ENCODE measurements around the gene ROBO1.

Gene ROBO1

DNA sequence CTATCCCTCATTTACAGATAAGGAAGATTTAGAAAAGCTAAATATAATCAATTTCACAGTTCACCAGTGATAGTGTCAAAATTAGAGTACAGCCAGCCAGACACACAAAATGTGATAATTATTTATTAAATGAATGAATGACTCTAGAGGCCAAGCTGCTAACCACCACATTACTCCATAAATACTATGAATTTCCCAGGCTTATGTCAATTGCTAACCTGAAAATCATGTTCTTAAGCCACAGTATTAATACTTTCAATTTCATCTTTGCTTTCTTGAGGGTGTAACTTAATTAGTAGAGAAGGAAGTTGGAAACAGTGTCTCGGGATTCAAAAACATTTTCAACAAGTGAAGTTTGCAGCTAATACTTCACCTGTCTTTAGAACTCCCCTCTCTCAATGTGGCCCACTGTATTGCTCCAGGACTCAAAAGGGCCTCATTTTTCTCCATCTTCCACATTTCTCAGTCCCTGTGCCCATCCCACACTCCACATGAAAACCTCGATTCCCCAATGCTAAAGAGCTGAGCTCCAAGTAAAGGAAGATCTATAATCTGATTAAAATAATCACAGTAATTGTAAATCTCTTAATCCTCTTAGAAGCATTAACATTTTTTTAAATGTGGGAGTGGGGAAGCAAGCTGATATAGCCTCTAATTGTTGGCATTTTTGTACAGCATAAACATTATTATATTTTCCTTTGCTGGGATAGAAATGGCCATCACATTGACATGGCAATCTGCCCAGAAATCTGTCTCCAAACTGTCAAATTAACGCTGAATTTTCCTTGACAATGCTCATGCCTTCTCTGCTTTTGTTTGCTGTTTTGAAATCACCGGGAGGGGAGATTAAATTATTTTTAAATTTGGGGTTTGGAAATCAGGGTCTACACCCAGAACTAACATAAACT is 765.1 kb downstream of the ROBO1 start:
- no peak for DNase-seq

DNA sequence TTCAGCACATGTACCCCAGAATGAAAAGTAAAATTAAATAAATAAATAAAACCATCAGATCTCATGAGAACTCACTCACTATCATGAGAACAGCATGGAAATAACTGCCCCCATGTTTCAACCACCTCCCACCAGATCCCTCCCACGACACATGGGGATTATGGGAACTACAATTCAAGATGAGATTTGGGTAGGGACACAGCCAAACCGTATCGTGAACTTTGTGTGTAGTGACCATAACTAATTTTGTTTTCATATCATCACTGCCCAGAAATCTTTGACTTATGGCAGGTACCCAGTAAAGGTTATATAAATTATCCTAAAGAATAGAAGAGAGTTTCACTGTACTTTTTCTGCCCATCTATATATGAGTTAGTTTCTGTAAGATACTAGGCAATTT is 766.5 kb downstream of the ROBO1 start:
- no peak for DNase-seq

DNA sequence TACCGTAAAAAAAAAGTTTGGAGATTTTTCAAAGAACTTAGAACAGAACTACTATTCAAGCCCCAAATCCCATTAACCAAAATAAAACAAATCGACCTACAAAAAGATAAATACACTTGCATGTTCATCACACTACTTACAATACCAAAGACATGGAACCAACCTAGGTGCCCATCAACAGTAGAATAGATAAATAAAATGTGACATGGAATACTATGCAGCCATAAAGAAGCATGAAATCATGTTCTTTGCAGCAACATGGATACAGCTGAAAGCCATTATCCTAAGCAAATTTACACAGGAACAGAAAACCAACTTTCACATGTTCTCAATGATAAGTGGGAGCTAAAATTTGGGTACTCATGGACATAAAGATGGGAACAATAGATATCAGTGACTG is 768.7 kb downstream of the ROBO1 start:
- no peak for DNase-seq

DNA sequence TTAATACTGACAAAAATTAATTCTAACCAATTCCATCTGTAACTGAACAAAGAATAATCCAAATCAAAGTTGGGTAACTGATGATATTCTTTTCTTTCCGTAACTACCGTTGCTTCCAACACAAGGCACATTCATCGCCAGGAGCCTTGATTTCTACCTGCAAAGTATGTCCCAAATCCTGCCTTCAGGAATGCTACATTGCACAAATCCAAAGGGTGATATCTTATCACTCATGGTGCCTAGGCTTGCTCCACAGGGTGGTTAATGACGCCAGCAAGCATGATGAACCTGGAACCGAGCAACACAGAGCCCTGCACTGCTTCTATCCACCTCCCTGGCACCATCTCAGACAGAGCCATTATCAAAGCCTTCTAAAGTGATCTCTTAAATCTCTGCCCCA is 772.7 kb downstream of the ROBO1 start:
- no peak for DNase-seq

DNA sequence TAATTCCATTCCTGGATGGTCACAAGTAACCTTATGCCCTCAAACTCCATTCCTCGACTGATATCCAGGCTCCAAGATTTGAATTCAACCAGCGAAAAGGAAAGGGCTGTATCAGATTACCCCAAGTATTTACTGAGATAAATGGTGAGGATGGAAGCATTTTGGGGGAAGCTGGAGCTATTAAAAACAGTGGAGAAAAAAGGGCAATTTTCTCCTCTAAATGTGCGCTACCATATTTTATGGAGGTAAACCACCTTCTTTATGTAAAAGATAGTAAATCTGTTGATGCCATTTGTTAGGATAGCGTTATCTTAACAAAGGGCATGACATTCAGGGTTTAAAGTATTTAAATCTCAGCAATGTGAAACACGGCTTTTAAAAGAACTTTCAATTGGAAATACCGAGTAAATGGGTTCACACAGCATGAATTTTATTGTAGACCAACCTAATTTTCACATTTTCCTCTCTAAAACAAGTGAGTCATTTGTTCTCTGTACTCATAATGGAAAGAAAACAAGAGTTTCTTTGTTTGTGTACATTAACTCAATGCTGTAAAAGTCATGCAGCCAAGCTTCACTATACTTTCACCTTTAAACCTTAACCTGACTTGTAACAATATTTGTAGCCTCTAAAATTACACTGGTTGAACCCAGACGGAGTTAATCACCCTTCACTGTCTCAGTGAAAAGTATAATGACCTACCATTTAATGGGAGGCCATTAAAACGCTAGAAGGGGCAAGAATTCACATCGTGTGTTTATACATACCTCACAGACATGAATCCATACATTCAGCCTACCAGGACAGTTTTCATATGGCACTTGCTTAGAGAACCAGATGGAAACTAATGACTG is 773.4 kb downstream of the ROBO1 start:
- DNase-seq: no peak

DNA sequence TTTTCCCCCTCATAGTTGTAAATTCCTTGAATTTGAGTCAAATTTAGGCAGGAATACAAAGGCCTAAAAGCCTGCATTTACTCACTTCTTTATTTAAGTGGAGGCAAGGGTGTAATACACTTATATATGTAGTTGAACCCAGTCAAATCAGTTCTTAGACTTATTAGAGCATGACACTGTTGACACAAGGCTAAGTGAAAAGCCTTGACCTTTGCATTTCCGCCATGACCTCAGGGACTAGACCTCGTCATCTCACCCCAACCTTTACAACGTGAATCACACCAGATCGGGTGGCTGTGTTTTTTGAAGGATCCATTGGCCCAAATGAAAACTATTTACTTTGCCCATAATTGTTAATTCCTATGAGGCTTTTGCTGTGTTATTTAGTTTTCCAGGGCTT is 774.4 kb downstream of the ROBO1 start:
- no peak for DNase-seq

DNA sequence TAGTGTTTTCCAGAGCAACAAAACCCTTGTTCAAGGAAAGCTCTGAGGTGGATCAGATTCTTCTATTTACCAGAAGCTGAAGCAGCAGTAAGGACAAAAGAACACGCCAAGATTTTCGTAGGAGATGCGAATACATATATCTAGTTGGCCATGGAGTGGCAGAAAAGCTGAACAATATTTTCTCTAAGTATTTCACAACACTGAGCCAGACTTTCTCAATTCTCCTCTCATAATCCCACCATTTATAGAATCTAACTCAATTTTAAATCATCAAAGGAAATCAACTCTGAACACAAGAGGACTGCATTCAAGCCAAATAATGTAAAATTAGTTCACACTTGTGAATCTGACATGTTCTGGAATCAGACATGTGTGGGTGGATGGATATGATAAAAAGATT is 775.0 kb downstream of the ROBO1 start:
- no peak for DNase-seq

DNA sequence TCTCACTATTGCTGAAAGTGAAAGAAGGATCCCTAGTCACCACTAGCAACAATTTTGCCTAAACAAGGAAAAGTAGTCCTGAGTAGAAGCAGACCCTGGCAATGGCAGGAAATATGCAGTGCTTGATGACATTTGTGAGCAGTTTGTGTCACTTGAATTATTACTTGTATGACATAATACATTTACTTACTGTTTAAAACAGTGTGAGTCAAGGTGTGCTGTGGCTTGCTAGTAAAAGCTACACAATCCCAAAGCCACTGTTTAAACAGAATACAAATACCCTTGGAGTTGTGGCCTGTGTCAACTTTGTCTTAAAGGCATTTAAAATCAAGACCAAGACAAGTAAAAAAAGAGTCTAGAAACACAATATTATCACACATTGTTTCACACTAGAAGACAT is 775.4 kb downstream of the ROBO1 start:
- no peak for DNase-seq

DNA sequence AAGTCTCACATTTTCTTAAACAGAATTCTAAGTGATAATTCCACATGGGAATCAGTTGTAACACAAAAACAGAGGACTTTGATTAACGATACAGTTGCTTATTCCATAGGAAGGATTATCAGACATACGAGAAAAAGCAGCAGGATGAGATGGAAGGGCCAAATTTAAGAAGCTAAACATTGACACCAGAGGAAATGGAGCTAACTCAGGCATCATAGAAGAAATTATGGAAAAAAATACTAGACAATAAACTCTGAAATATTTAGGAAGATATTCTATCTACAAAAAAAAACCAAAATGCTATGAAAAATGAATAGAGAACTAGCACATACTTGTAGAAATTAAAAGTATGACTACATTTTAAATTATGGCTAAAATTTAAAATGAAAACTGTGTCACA is 776.1 kb downstream of the ROBO1 start:
- DNase-seq: no peak

DNA sequence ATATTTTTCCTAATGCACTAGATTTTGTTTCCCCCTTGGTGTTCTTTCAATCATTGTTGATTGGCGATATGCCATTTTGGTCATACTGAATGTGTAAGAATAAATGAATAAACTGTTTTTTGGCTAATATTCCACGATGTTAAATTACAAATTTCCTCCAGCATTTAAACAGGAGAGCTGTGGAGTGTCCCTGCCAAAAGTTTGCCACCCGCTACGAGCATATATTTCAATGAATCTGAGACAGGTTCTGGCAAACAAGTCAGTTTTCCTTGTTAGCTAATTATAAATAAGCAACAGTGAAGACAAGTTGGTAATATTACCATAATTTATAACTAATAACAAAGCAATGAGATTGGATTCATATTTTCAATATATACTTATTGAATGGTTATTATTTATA is 777.6 kb downstream of the ROBO1 start:
- no peak for DNase-seq

DNA sequence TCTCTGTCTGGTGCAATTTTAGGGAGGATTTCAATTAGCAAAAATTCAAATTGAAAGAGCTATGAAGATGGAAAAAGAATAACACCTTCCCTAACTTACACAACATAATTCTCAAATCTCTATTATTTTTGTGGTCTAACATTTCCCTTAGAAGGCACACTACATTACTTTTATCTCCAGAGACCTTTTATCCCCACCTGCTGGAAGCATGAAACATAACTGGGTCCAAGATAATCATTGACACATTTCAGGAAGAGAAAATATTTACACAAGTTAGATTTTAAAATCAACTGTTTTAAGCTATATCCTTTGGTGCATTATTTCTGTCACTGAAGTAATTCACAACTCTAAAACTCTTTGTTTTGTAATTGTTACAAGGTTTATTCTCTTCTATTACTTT is 779.5 kb downstream of the ROBO1 start:
- DNase-seq: no peak

DNA sequence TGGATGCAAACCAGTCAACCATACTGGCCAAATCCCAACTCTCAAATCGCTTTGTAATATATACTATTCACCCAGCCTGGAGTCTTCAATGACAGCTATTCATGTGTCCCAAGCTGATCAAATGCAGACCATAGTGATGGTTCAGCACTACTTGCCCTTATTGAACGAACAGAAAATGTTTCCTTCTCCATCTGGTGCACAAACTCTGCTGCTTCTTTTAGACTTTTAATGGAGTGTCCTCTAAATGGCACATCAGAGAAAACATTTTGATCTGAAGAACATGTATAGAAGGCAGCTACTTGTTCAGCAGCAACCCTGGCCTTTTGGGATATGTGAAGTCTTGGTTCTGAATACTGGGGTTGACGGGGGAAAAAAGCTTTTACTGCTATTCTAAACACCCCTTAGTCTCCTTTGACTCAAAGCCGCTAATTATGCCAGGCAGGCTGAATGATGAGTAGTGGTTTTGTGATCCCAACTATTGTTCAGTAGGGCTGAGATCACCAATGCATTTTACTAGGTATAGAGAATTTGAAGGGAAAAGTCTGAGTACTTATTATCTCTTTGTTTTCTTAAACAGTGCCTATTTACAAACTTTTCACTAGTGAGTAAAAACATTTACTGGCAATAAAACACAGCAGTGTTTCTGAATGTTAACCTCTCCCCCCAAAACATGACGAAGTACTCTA is 781.2 kb downstream of the ROBO1 start:
- no peak for DNase-seq

DNA sequence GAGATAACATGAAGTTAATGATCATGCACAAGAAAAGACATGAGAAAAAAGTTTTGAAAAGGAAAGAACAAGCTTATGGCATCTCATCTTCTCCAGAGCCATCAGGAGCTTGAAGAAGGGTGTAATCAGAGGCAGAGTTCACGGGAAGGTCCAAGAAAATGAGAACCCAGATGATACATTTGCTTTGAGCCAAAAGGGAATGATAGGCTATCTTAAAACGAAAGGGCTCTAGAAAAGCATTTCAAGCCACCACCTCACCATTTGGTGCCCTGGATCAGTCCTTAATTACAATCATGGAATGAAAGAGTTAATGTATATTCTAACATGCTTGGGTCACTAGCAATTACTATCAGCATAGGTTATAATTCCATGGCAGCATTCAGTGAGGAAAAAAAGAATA is 781.8 kb downstream of the ROBO1 start:
- DNase-seq: no peak

DNA sequence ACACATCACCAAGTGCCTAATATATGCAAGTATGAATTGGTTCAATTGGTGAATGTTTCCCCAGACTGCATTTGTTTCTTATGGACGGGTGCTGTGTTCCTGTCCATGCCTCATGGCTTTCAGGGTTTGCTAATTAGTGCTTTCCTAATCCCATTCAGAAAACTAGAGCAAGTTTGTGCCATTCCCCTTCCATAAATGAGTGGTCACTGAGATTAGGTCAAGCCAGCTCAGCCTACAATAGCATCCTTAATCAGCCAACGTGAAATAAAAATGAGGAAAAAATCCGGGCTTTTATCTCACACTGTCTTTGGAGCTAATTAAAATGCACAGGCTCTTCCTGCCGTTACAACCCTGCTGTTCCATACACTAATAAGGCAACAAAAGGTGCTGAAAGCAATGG is 788.8 kb downstream of the ROBO1 start:
- no peak for DNase-seq

DNA sequence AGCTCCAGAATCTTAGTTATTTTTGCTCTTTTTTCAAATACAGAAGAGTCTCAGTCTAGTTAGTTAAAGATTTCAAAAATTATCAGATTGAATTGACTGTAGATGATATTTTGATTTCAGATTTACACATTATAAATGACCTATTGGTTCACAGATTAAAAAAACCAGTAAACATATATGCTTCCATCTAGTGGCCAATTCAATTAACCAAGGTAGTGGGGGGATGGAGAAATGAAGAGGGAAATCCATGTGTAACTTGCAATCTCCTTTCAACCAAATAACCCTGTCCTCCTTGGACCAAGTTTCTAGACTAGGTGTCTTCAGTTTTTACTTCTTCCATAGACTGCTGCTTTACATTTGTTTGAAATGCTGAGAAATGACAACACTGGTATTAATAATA is 789.8 kb downstream of the ROBO1 start:
- DNase-seq: no peak

DNA sequence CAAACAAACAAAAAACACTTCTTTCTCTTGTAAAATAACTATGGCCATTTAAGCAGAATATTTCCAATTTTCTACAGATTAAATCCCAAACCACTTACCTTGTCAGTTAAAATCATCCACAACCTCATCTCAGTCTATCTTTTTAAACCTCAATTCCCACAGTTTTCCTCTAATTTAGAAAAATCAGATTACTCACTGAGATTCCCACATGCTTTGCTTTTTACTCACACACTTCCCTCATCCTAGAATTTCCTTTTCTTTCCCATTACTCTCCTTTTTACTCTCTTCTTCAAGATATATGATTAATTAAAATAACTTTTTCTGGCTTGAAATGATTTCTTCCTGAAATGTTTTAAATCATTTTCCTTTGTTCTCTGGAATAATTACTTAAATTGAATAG is 790.7 kb downstream of the ROBO1 start:
- DNase-seq: no peak

DNA sequence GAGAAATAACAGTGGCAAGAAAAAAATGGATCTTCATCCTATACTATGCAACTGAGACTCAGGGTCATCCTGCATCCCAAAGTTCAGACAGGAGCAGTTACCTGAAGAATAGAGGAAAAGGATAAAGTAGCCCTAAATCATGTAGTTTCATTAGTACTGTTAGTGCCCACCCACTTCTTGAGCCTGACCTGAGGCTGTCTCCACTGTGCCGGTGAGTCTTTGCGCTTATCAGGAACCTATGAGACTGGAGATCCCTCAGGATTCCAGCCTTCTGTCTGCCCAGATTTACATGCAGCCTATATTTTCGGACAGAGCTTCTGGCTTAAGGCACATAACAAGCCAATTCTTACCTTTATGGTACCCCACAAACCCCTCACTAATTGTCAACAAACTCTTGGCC is 791.6 kb downstream of the ROBO1 start:
- no peak for DNase-seq

DNA sequence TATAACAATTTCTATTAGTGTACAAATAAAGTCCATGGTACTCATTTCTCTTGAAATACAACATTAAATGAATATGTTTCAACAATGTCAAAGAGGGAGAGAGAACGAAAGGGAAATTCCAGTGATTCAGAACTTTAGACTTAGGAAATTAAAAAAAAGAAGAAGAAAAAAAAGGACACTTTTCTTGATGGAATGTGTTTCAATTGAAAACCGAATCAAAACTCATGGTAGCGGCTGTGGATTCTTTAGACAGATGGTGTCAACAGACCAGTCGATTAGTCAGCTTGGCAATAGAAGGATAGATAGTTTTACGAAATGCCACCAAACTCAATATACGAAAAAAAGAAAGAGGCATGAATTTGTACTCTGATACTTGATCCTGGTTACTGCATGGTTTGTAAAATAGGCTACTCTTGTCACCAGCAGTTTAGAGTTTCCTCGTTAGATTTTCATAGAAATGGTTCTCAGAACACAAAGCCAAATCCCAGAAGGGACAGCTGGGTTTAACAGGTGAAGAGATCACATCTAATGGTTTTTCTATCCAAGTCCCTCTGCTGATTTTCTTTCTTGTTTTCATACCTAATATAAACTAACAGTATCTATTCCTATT is 793.5 kb downstream of the ROBO1 start:
- no peak for DNase-seq

DNA sequence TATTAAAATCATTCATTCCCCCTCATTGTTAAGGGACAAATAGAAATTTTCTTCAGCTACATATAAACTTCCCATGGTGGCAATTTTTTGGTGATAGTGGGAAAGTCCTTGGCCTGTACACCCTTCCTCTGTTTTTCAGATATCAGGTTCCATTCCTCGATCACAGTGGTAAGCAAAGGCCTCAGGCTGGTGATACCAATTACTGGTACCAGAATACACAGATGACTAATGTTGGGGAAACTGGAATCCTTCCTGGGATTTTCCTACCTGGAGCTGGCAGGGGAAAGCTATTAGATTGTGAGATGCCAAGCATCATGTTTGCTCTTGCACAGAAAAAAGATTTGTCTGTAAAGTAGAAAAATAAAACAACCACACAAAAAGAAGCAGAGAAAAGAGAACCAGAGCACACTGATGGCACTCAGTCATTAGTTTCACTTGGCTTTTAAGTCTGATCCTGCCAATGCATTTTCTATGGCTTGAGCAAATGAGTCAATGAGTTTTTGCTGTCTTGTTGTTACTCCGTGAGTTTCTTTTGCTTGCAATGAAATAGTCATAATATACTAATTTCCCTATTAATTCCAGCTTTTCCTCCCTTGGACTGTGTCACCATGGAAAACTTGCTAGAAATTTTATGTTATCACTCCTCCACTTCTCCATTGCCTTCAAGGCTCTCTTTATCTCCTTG is 795.0 kb downstream of the ROBO1 start:
- DNase-seq: no peak

DNA sequence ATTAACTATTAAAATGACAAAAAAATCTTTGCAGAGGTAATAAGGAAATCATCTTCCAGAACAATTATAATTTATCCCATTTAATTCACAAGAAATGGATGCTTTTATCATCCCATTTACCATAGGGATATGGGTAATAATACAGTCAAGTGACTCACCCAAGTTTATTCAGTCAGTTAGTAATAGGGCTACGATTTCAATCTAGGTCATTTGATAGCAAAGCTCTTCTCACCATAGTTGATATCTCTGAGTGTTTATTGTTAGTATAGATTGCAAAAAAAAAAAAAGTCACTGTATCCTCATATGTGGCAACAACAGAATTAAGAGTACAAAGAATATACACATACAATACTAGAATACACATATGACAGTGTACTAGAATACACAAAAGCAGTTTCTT is 797.1 kb downstream of the ROBO1 start:
- DNase-seq: no peak

DNA sequence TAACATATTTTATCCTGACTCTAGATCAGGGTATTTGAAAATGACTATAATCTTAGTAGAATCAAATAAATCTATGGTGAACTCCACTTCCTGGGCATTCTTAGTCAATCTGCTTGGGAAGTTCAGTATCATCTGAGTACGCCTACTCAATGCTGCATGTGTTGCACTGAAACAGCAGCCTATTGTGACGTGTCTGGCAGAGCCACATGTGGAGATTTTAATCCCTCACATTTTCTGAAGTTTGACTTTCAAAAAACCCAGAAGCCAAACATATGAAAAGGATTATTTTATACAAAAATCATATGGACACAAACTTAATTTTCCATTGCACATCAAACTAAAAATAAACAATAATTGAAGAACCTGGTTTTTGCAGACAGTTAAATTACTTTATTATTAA is 798.3 kb downstream of the ROBO1 start:
- no peak for DNase-seq

DNA sequence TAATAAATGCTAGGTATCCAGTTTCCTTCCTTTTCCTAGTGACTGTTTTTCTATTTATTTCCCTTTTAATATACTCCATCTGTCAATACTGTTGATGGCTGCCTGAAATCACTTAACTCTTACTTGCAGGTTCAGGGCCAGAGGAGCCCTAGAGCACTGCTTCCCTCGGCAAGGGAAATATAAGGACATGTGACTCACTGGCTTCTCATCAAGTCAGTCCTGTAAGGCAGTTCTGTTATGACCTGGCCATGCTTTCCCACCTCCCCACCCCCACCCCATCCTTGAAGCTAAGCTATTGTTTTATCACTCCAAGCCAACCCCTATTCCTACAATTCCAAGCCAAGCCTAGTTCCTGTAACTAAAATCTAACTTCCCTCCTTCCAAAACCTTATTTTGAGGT is 800.7 kb downstream of the ROBO1 start:
- no peak for DNase-seq

DNA sequence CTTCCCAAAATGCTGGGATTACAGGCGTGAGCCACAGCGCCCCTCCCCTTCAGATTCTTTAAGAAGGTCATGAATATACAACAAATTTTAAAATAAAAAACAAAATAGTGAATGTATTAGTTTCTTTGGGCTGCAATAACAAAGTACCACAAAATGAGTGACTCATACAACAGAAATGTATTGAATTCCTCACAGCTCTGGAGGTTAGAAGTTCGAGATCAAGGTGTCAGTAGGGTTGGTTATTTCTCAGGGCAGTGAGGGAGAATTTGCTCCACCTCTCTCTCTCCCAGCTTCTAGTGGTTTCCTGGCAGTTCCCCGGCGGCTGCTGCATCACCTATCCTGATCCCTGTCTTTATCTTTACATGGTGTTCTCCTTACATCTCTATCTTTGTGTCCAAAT is 804.0 kb downstream of the ROBO1 start:
- no peak for DNase-seq

All from NCI-H345 (cell line).